ENCODE data around the gene EBF3.

EBF3 gene

GRCh38 chr10:129892548-129893052 lies 71.5 kb downstream of the EBF3 start:
- no peak for TF ChIP-seq CTCF (IDR thresholded peaks at IDR 0.05; ENCODE audit: insufficient read depth, missing control alignments)
- FAIRE-seq: no peak
- no peak for DNase-seq (ENCODE audit: insufficient read length, low spot score)

- TF ChIP-seq CTCF (IDR thresholded peaks at IDR 0.05; ENCODE audit: insufficient read depth, missing control alignments): no peak
- DNase-seq (ENCODE audit: insufficient read length, low spot score) (no peak), FAIRE-seq (no peak)
Measured at GRCh38 chr10:129891806-129892205, 72.3 kb downstream of the EBF3 start.

- no peak for TF ChIP-seq CTCF (IDR thresholded peaks at IDR 0.05; ENCODE audit: insufficient read depth, missing control alignments)
- DNase-seq (ENCODE audit: insufficient read length, low spot score): no peak
- FAIRE-seq: no peak
Measured at GRCh38 chr10:129890170-129890569, 73.9 kb downstream of the EBF3 start.

- FAIRE-seq (no peak), DNase-seq (ENCODE audit: insufficient read length, low spot score) (no peak)
- peak; percentile 45 for TF ChIP-seq CTCF (IDR thresholded peaks at IDR 0.05; ENCODE audit: insufficient read depth, missing control alignments)
Measured at GRCh38 chr10:129888784-129889616, 75.1 kb downstream of the EBF3 start.

- no peak for TF ChIP-seq CTCF (IDR thresholded peaks at IDR 0.05; ENCODE audit: insufficient read depth, missing control alignments)
- DNase-seq (ENCODE audit: insufficient read length, low spot score) (no peak), FAIRE-seq (no peak)
Measured at GRCh38 chr10:129887986-129888783, 75.9 kb downstream of the EBF3 start.

- TF ChIP-seq CTCF (IDR thresholded peaks at IDR 0.05; ENCODE audit: insufficient read depth, missing control alignments): no peak
- FAIRE-seq: no peak
- no peak for DNase-seq (ENCODE audit: insufficient read length, low spot score)
Measured at GRCh38 chr10:129887381-129887905, 76.6 kb downstream of the EBF3 start.

All from D721Med (cell line).